ENCODE results near the gene BMS1.

The BMS1 gene

GRCh38 chr10:42875798-42876341 lies 93.3 kb downstream of the BMS1 start:
- TF ChIP-seq, protein P1, sequence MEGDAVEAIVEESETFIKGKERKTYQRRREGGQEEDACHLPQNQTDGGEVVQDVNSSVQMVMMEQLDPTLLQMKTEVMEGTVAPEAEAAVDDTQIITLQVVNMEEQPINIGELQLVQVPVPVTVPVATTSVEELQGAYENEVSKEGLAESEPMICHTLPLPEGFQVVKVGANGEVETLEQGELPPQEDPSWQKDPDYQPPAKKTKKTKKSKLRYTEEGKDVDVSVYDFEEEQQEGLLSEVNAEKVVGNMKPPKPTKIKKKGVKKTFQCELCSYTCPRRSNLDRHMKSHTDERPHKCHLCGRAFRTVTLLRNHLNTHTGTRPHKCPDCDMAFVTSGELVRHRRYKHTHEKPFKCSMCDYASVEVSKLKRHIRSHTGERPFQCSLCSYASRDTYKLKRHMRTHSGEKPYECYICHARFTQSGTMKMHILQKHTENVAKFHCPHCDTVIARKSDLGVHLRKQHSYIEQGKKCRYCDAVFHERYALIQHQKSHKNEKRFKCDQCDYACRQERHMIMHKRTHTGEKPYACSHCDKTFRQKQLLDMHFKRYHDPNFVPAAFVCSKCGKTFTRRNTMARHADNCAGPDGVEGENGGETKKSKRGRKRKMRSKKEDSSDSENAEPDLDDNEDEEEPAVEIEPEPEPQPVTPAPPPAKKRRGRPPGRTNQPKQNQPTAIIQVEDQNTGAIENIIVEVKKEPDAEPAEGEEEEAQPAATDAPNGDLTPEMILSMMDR (conservative IDR thresholded peaks at IDR 0.05; ENCODE audit: low read depth, low read length): no peak
- no peak for DNase-seq (ENCODE audit: low read depth)
- H3K4me3 ChIP-seq (ENCODE audit: low read length): no peak overlapping the region

DNA sequence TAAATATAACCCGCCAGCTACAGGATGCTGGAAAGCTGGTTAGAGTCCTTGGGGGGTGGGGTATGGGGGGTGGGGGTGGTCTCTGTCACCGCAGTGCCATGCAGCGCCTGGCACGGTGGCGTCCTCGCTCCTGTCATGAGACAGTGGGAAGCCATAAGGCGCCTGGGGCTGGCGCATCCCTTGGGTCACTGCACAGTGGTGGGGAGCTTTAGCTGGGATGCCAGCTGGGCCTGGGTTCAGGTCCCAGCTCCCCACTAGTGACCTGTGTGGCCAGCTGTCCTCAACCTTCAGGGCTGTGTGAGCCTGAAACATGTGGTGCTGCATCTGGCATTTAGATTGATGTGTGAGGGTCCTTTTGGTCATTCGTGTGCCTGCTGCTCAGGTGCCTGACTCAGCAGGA lies 93.9 kb downstream of the BMS1 start:
- TF ChIP-seq, protein P1 (conservative IDR thresholded peaks at IDR 0.05; ENCODE audit: low read depth, low read length): no peak
- H3K4me3 ChIP-seq (ENCODE audit: low read length): no peak overlapping the region
- DNase-seq (ENCODE audit: low read depth): no peak

DNA sequence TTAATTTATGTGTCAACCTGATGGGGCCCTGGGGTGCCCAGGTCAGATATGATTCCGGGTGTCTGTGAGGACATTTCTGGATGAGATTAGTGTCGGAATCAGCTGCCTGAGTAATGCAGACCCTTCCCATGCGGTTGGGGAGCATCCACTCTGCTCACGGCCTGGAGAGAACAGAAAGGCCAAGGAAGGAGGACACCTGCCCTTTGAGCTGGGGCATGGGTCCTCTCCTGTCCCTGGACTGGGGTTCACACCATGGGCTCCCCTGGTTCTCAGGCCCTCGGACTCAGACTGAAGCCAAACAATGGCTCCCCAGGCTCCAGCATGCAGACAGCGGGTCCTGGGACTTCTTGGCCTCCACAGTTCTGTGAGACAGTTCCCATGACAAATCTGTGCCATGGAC lies 94.3 kb downstream of the BMS1 start:
- no peak for DNase-seq (ENCODE audit: low read depth)
- TF ChIP-seq, protein P1 (conservative IDR thresholded peaks at IDR 0.05; ENCODE audit: low read depth, low read length): no peak

DNA sequence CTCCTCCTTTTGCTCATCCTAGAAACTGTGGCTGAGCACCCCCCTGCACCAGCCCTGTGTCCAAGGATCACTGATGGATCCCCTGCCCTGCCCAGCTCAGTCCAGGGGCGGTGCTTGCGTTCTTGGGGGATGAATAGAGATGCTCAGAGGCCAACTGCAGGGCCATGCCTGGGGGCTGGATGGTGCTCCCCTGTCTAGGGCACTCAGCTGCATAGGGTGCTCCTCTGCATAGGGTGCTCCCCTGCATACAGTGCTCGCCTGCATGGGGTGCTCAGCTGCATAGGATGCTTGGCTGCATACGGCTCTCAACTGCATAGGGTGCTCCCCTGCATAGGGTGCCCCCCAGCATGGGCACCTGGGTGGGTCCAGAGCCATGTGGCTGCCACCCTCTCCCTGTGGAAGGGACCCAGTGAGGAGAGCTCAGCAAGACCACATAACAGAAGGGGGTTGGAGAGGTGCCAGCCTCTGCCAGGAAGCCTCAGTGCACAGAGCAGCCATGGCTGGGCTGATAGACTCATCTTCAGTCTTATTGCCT lies 95.0 kb downstream of the BMS1 start:
- TF ChIP-seq, protein P1 (conservative IDR thresholded peaks at IDR 0.05; ENCODE audit: low read depth, low read length): no peak
- H3K4me3 ChIP-seq (ENCODE audit: low read length): no peak overlapping the region
- DNase-seq (ENCODE audit: low read depth): no peak

More for the DNA sequence above, 94.3 kb downstream of the BMS1 start:
- no peak overlapping the region for H3K4me3 ChIP-seq (ENCODE audit: low read length)

GRCh38 chr10:42878134-42878820 lies 95.7 kb downstream of the BMS1 start:
- no peak for DNase-seq (ENCODE audit: low read depth)
- TF ChIP-seq, protein P1 (conservative IDR thresholded peaks at IDR 0.05; ENCODE audit: low read depth, low read length): no peak
- H3K4me3 ChIP-seq (ENCODE audit: low read length): no peak overlapping the region

DNA sequence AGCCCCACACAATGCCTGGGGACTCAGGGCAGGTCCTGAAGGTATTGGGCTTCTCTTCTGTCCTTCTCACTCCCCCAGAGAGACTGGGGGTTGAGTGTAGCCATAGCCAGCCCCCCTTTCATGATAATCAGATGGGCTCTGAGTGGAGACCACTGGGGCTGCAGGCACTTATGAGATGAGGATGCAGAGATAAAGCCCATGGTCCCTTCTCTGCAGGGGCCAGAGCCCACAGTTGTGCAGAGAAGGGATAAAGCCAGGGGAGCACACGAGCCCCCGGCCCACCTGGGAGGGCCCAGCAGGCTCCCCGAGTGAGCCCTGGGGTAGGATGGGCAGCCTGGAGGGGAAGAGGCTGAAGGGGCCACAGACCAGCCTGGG lies 96.2 kb downstream of the BMS1 start:
- TF ChIP-seq, protein P1 (conservative IDR thresholded peaks at IDR 0.05; ENCODE audit: low read depth, low read length): no peak
- H3K4me3 ChIP-seq (ENCODE audit: low read length): no peak overlapping the region
- no peak for DNase-seq (ENCODE audit: low read depth)

All from retinal pigment epithelial cell (primary cell).